ENCODE results near the gene PLD4. TPM values are rescaled to one million over a fixed set of nuclear protein-coding genes. Genes with fewer than 3 reads are reported as not detected.

The PLD4 gene
- total and polyA plus RNA-seq, 2 experiments from 2014 or later: 0.77 TPM; not detected in 1

- no peak overlapping the region for H2AFZ ChIP-seq
- peaks cover 13% of the 10 kb centered on the region for H3K4me1 ChIP-seq (ENCODE audit: insufficient read depth)
- H3K27ac ChIP-seq: no peak overlapping the region
- H3K36me3 ChIP-seq (replicated peaks; ENCODE audit: insufficient read depth, low read depth): no peaks in the 10 kb centered on the region
- H3K4me3 ChIP-seq: no peak overlapping the region
- TF ChIP-seq CTCF (IDR thresholded peaks at IDR 0.05; ENCODE audit: poor library complexity) (no peak), EZH2 (IDR thresholded peaks at IDR 0.05; ENCODE audit: borderline replicate concordance) (no peak), EZH2phosphoT487 (IDR thresholded peaks at IDR 0.05; ENCODE audit: low read depth, severe bottlenecking, unreplicated experiment) (no peak)
- H3K9me3 ChIP-seq (ENCODE audit: low read depth): no peaks in the 10 kb centered on the region
- H3K79me2 ChIP-seq: no peaks in the 10 kb centered on the region
- no peaks in the 10 kb centered on the region for H4K20me1 ChIP-seq (ENCODE audit: insufficient read depth, poor library complexity, severe bottlenecking)
- H3K9me2 ChIP-seq (replicated peaks; ENCODE audit: insufficient read depth): no peaks in the 10 kb centered on the region
- DNase-seq (ENCODE audit: low spot score): peak; percentile 3
- H3K4me2 ChIP-seq: no peak overlapping the region
- H3K27me3 ChIP-seq: no peaks in the 10 kb centered on the region
- WGBS (ENCODE audit: low lambda C conversion rate, missing lambda C conversion rate): 88% methylated on average over 20 of the region's 22 CpGs
Measured at GRCh38 chr14:104980611-104981531, 56.2 kb downstream of the PLD4 start.

- peak; percentile 9 for DNase-seq (ENCODE audit: low spot score)
- no peaks in the 10 kb centered on the region for H4K20me1 ChIP-seq (ENCODE audit: insufficient read depth, poor library complexity, severe bottlenecking)
- no peaks in the 10 kb centered on the region for H3K27me3 ChIP-seq
- H3K4me3 ChIP-seq: no peak overlapping the region
- no peak overlapping the region for H2AFZ ChIP-seq
- H3K27ac ChIP-seq: no peak overlapping the region
- no peaks in the 10 kb centered on the region for H3K9me2 ChIP-seq (replicated peaks; ENCODE audit: insufficient read depth)
- 93% methylated on average over 17 of the region's 17 CpGs for WGBS (ENCODE audit: low lambda C conversion rate, missing lambda C conversion rate)
- no peak overlapping the region for H3K4me2 ChIP-seq
- peaks cover 19% of the 10 kb centered on the region for H3K4me1 ChIP-seq (ENCODE audit: insufficient read depth)
- TF ChIP-seq EZH2 (IDR thresholded peaks at IDR 0.05; ENCODE audit: borderline replicate concordance): no peak
- TF ChIP-seq EZH2phosphoT487 (IDR thresholded peaks at IDR 0.05; ENCODE audit: low read depth, severe bottlenecking, unreplicated experiment): no peak
- TF ChIP-seq CTCF (IDR thresholded peaks at IDR 0.05; ENCODE audit: poor library complexity): no peak
- H3K9me3 ChIP-seq (ENCODE audit: low read depth): no peaks in the 10 kb centered on the region
- peaks cover 4% of the 10 kb centered on the region for H3K79me2 ChIP-seq
- H3K36me3 ChIP-seq (replicated peaks; ENCODE audit: insufficient read depth, low read depth): no peaks in the 10 kb centered on the region
Measured at GRCh38 chr14:104981699-104982541, 57.2 kb downstream of the PLD4 start.

- no peak overlapping the region for H3K4me3 ChIP-seq
- H2AFZ ChIP-seq: no peak overlapping the region
- no peaks in the 10 kb centered on the region for H4K20me1 ChIP-seq (ENCODE audit: insufficient read depth, poor library complexity, severe bottlenecking)
- no peak overlapping the region for H3K27ac ChIP-seq
- H3K36me3 ChIP-seq (replicated peaks; ENCODE audit: insufficient read depth, low read depth): no peaks in the 10 kb centered on the region
- H3K4me1 ChIP-seq (ENCODE audit: insufficient read depth): peaks cover 13% of the 10 kb centered on the region
- no peaks in the 10 kb centered on the region for H3K9me2 ChIP-seq (replicated peaks; ENCODE audit: insufficient read depth)
- TF ChIP-seq EZH2phosphoT487 (IDR thresholded peaks at IDR 0.05; ENCODE audit: low read depth, severe bottlenecking, unreplicated experiment) (no peak), CTCF (IDR thresholded peaks at IDR 0.05; ENCODE audit: poor library complexity) (no peak), EZH2 (IDR thresholded peaks at IDR 0.05; ENCODE audit: borderline replicate concordance) (no peak)
- H3K4me2 ChIP-seq: no peak overlapping the region
- H3K79me2 ChIP-seq: peaks cover 4% of the 10 kb centered on the region
- 86% methylated on average over 10 of the region's 10 CpGs for WGBS (ENCODE audit: low lambda C conversion rate, missing lambda C conversion rate)
- H3K27me3 ChIP-seq: no peaks in the 10 kb centered on the region
- H3K9me3 ChIP-seq (ENCODE audit: low read depth): no peaks in the 10 kb centered on the region
- peak; percentile 4 for DNase-seq (ENCODE audit: low spot score)
Measured at GRCh38 chr14:104982548-104983230, 58.0 kb downstream of the PLD4 start.

Other genes with a start within 250 kb of the PLD4 start
- 24.2 and 31.6 TPM in 2 replicates for gene INF2, start 235.3 kb upstream of the PLD4 start, total RNA-seq
- 23.8 and 34.0 TPM in 2 replicates for gene INF2, start 235.3 kb upstream of the PLD4 start, polyA plus RNA-seq
- gene ADSS1, start 200.7 kb upstream of the PLD4 start, total RNA-seq: 3.1 and 3.8 TPM in 2 replicates
- 5.1 and 7.6 TPM in 2 replicates for gene ADSS1, start 200.7 kb upstream of the PLD4 start, polyA plus RNA-seq
- gene SIVA1, start 171.7 kb upstream of the PLD4 start, total RNA-seq: 163 and 218 TPM in 2 replicates
- 140 and 149 TPM in 2 replicates for gene SIVA1, start 171.7 kb upstream of the PLD4 start, polyA plus RNA-seq
- gene AKT1, start 129.1 kb upstream of the PLD4 start, total RNA-seq: 120 and 124 TPM in 2 replicates
- 155 and 159 TPM in 2 replicates for gene AKT1, start 129.1 kb upstream of the PLD4 start, polyA plus RNA-seq
- 8.6 and 13.0 TPM in 2 replicates for gene ZBTB42, start 123.8 kb upstream of the PLD4 start, total RNA-seq
- 3.6 TPM in 2 replicates for gene ZBTB42, start 123.8 kb upstream of the PLD4 start, polyA plus RNA-seq
- gene CEP170B, start 59.6 kb upstream of the PLD4 start, total RNA-seq: 12.0 and 20.3 TPM in 2 replicates
- 7.6 and 9.5 TPM in 2 replicates for gene CEP170B, start 59.6 kb upstream of the PLD4 start, polyA plus RNA-seq
- gene AHNAK2, start 53.5 kb downstream of the PLD4 start, total RNA-seq: 4.6 and 5.9 TPM in 2 replicates
- 1.8 and 2.4 TPM in 2 replicates for gene AHNAK2, start 53.5 kb downstream of the PLD4 start, polyA plus RNA-seq
- 4.5 and 6.4 TPM in 2 replicates for gene CLBA1, start 60.9 kb downstream of the PLD4 start, total RNA-seq
- gene CLBA1, start 60.9 kb downstream of the PLD4 start, polyA plus RNA-seq: 5.1 and 9.3 TPM in 2 replicates
- 13.6 and 15.7 TPM in 2 replicates for gene CDCA4, start 96.2 kb downstream of the PLD4 start, total RNA-seq
- gene CDCA4, start 96.2 kb downstream of the PLD4 start, polyA plus RNA-seq: 15.0 and 17.1 TPM in 2 replicates
- 0.24 and 0.83 TPM in 2 replicates for gene GPR132, start 140.6 kb downstream of the PLD4 start, total RNA-seq
- gene GPR132, start 140.6 kb downstream of the PLD4 start, polyA plus RNA-seq: 0.23 and 0.41 TPM in 2 replicates
- 2.0 and 6.1 TPM in 2 replicates for gene JAG2, start 243.9 kb downstream of the PLD4 start, total RNA-seq
- 4.1 and 4.8 TPM in 2 replicates for gene JAG2, start 243.9 kb downstream of the PLD4 start, polyA plus RNA-seq